ENCODE measurements around the gene PSMD6. TPM values are rescaled to one million over a fixed set of nuclear protein-coding genes. Genes with fewer than 3 reads are reported as not detected.

Gene PSMD6
- total RNA-seq, 4 donors from 2014 or later, result 47.4 to 64.5 (median 58.9) TPM

DNA sequence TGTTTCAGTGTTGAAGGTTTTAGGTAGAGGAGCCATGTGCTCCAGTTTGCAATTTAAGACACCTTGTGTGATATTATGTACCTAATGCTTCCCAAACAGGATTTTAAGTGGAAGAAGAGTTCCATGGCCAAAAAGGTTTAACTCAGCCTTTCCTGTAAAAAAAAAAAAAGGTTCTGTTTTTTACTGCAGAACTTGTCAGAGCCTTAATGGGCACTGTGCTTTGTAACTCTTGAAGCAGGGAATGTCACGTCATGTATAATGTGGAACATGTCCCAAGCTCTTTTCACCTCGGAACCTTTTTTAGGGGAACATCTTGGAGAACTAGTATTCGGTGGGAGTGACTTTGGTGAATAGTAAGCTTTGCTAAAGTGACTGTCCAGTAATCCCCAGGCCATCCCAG, 31.6 kb downstream of the PSMD6 start:
- peaks cover 0 to 88% (median 26%) of the 10 kb centered on the region in 3 donors for H3K36me3 ChIP-seq
- no peak for DNase-seq (ENCODE audit: low spot score in 2 of 2)
- peaks cover 0 to 7% (median 0%) of the 10 kb centered on the region in 4 donors for H3K4me1 ChIP-seq
- H3K4me3 ChIP-seq, result no peak overlapping the region
- 87 to 91% methylated on average over 3 of the region's 3 CpGs for WGBS, 2 donors
- peak overlapping the region in 1 of 4 donors; percentile 40 for H3K27ac ChIP-seq
- H3K27me3 ChIP-seq, result no peaks in the 10 kb centered on the region
- H3K9me3 ChIP-seq, result no peaks in the 10 kb centered on the region
- no peak for TF ChIP-seq POLR2A (IDR thresholded peaks at IDR 0.05)
- TF ChIP-seq EP300 (IDR thresholded peaks at IDR 0.05), result no peak
- TF ChIP-seq, protein P1, sequence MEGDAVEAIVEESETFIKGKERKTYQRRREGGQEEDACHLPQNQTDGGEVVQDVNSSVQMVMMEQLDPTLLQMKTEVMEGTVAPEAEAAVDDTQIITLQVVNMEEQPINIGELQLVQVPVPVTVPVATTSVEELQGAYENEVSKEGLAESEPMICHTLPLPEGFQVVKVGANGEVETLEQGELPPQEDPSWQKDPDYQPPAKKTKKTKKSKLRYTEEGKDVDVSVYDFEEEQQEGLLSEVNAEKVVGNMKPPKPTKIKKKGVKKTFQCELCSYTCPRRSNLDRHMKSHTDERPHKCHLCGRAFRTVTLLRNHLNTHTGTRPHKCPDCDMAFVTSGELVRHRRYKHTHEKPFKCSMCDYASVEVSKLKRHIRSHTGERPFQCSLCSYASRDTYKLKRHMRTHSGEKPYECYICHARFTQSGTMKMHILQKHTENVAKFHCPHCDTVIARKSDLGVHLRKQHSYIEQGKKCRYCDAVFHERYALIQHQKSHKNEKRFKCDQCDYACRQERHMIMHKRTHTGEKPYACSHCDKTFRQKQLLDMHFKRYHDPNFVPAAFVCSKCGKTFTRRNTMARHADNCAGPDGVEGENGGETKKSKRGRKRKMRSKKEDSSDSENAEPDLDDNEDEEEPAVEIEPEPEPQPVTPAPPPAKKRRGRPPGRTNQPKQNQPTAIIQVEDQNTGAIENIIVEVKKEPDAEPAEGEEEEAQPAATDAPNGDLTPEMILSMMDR (IDR thresholded peaks at IDR 0.05), result no peak

DNA sequence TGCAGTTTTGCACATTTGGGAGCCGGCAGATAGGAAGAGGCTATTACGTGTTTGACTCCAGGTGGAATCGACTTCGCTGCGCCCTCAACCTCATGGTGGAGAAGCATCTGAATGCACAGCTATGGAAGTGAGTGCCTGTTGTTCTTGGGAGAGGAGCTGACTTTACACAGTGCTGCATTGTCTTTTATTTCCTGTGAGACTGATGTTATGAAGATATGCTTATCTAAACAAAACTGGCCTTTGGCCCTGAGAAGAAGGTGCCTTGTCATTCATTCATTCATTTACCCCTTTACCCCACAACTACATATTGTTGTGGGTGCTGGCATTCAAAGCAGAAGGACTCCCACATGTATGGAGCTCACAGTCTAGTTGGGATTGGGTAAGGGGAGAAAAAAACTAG, 32.6 kb downstream of the PSMD6 start:
- H3K27me3 ChIP-seq, result no peaks in the 10 kb centered on the region
- 56 to 72% methylated on average over 5 of the region's 5 CpGs for WGBS, 2 donors
- no peak for DNase-seq (ENCODE audit: low spot score in 2 of 2)
- H3K9me3 ChIP-seq, result no peaks in the 10 kb centered on the region
- H3K36me3 ChIP-seq, result peaks cover 0 to 88% (median 22%) of the 10 kb centered on the region in 3 donors
- TF ChIP-seq POLR2A (IDR thresholded peaks at IDR 0.05) (no peak), EP300 (IDR thresholded peaks at IDR 0.05) (no peak)
- TF ChIP-seq, protein P1 (IDR thresholded peaks at IDR 0.05), result no peak
- peaks cover 0 to 7% (median 0%) of the 10 kb centered on the region in 4 donors for H3K4me1 ChIP-seq
- H3K4me3 ChIP-seq, result no peak overlapping the region
- peak overlapping the region in 1 of 4 donors; percentile 43 for H3K27ac ChIP-seq

- TF ChIP-seq EP300 (IDR thresholded peaks at IDR 0.05), result no peak
- TF ChIP-seq, protein P1 (IDR thresholded peaks at IDR 0.05), result no peak
- TF ChIP-seq POLR2A (IDR thresholded peaks at IDR 0.05), result no peak
- Histone ChIP-seq H3K4me3 (no peak overlapping the region), H3K36me3 (peaks cover 0 to 87% (median 18%) of the 10 kb centered on the region in 3 donors), H3K27ac (peak overlapping the region in 1 of 4 donors; percentile 43), H3K9me3 (no peaks in the 10 kb centered on the region), H3K27me3 (no peaks in the 10 kb centered on the region), H3K4me1 (peaks cover 0 to 7% (median 0%) of the 10 kb centered on the region in 4 donors)
- 84 to 86% methylated on average over 14 of the region's 14 CpGs for WGBS, 2 donors
- no peak for DNase-seq (ENCODE audit: low spot score in 2 of 2)
These were observed 33.1 kb downstream of the PSMD6 start for GRCh38 chr3:63990204-63990603.

DNA sequence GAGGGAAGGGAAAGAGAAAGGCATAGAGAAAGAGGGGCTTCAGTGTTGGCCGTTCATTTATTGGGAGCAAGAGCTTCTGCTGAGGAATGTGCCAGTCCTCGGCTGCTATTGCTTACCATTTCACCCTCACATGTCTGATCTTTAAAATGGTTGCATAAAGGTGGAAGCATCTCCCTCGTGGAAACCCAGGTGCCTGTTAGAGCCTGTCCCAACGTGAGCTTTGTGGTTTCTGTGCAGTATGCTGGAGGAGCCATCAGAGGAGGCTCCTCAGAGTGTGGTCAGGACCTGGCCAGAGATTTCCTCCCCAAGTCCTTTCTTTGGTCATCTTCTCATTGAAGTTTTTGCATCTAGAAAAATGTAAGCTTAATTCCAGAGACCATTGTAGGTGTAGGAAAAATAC, 34.4 kb downstream of the PSMD6 start:
- H3K27me3 ChIP-seq, result no peaks in the 10 kb centered on the region
- no peak for DNase-seq (ENCODE audit: low spot score in 2 of 2)
- TF ChIP-seq EP300 (IDR thresholded peaks at IDR 0.05) (no peak), POLR2A (IDR thresholded peaks at IDR 0.05) (no peak)
- TF ChIP-seq, protein P1 (IDR thresholded peaks at IDR 0.05), result no peak
- H3K4me1 ChIP-seq, result peaks cover 0 to 7% (median 0%) of the 10 kb centered on the region in 4 donors
- WGBS, 2 donors, result 72 to 81% methylated on average over 4 of the region's 4 CpGs
- H3K4me3 ChIP-seq, result no peak overlapping the region
- no peaks in the 10 kb centered on the region for H3K9me3 ChIP-seq
- H3K36me3 ChIP-seq, result peaks cover 0 to 87% (median 18%) of the 10 kb centered on the region in 3 donors
- no peak overlapping the region for H3K27ac ChIP-seq

GRCh38 chr3:63986831-63987230, 36.5 kb downstream of the PSMD6 start:
- H3K4me1 ChIP-seq, result no peaks in the 10 kb centered on the region
- H3K27ac ChIP-seq, result no peak overlapping the region
- no peak for DNase-seq (ENCODE audit: low spot score in 2 of 2)
- no peaks in the 10 kb centered on the region for H3K9me3 ChIP-seq
- H3K4me3 ChIP-seq, result no peak overlapping the region
- TF ChIP-seq POLR2A (IDR thresholded peaks at IDR 0.05) (no peak), EP300 (IDR thresholded peaks at IDR 0.05) (no peak)
- TF ChIP-seq, protein P1 (IDR thresholded peaks at IDR 0.05), result no peak
- WGBS, 2 donors, result 83 to 92% methylated on average over 2 of the region's 2 CpGs
- peaks cover 0 to 95% (median 18%) of the 10 kb centered on the region in 3 donors for H3K36me3 ChIP-seq
- H3K27me3 ChIP-seq, result no peaks in the 10 kb centered on the region
